Upper lobe of left lung (tissue), 6 donors: ENCODE results near the gene POP7. TPM values are rescaled to one million over a fixed set of nuclear protein-coding genes. Genes with fewer than 3 reads are reported as not detected.

Experiments
- ATAC-seq, 2 donors: fragments of 200-7000 bp; cut with Tn5 transposase; one replicate each; pipeline ENCODE4 v1.9.1; 2022; ENCODE audit warnings: mild to moderate bottlenecking in 2 of 2, moderate library complexity in 2 of 2; ENCODE audit not compliant: low FRiP score in 2 of 2
- DNase-seq, 2 donors: peaks; one replicate each; pipeline ENCODE4 v3.0.0-alpha.2; 2019 to 2020
- H3K27ac ChIP-seq, 4 donors: fragments of 200-600 bp; sonication (generic); one replicate each; pipeline ENCODE4 v1.5.1; 2016 to 2019
- H3K27me3 ChIP-seq, 4 donors: fragments of 200-600 bp; sonication (generic); one replicate each; pipeline ENCODE4 v1.5.1; 2017 to 2019
- H3K36me3 ChIP-seq, 4 donors: fragments of 200-600 bp; sonication (generic); one replicate each; pipeline ENCODE4 v1.5.1; 2016 to 2019
- H3K4me1 ChIP-seq, 4 donors: fragments of 200-600 bp; sonication (generic); one replicate each; pipeline ENCODE4 v1.5.1; 2018 to 2019
- H3K4me3 ChIP-seq, 4 donors: fragments of 200-600 bp; sonication (generic); one replicate each; pipeline ENCODE4 v1.5.1; 2017 to 2019; ENCODE audit warnings: mild to moderate bottlenecking in 2 of 4, moderate library complexity in 1 of 4
- H3K9me3 ChIP-seq, 4 donors: fragments of 200-600 bp; sonication (generic); one replicate each; pipeline ENCODE4 v1.5.1; 2018 to 2019
- CTCF ChIP-seq, 6 experiments: fragments of 450-650 bp in 4 of 6; fragments of 200-600 bp in 2 of 6; sonication (generic) in 2 of 6; IDR thresholded peaks; one replicate each; pipeline ENCODE4 v1.5.1; 2016 to 2019; ENCODE audit warnings: antibody characterized with exemption in 6 of 6
- EP300 ChIP-seq, 4 donors: sonication (generic); formaldehyde crosslinking; IDR thresholded peaks; one replicate each; pipeline ENCODE4 v1.5.1; 2017; ENCODE audit warnings: antibody characterized with exemption in 4 of 4, control low read depth in 2 of 4
- POLR2A ChIP-seq, 4 donors: fragments of 450-650 bp; IDR thresholded peaks; one replicate each; pipeline ENCODE4 v1.5.1; 2016 to 2017; ENCODE audit warnings: antibody characterized with exemption in 4 of 4, mild to moderate bottlenecking in 2 of 4
- POLR2AphosphoS5 ChIP-seq, 2 donors: sonication (generic); formaldehyde crosslinking; IDR thresholded peaks; one replicate each; pipeline ENCODE4 v1.5.1; 2017; ENCODE audit warnings: antibody characterized with exemption in 2 of 2
- WGBS, 2 donors: methylation state at CpG; one replicate each; pipeline ENCODE4 v1.1.5; 2017 to 2018; 5-methylcytosine and 5-hydroxymethylcytosine counted together
- total RNA-seq, 6 donors: library from RNA; depleted of rRNA in 4 of 6; stranded (reverse); fragments of >200 nt in 4 of 6; gene quantifications; one replicate each; pipeline versions ENCODE4 v1.1.0 to v1.2.1, GENCODE V29; 2016 to 2021
- donor health status: DM: no; HTN: no; CAD: no; lungs with moderate emphysema.
- donor health status: DM: no; HTN: yes; CAD: no; lungs with severe emphysema.

Gene POP7
- total RNA-seq, 6 donors from 2014 or later = 9.4 to 32.5 (median 22.2) TPM

- TF ChIP-seq EP300 (IDR thresholded peaks at IDR 0.05) = no peak
- no peak for TF ChIP-seq POLR2A (IDR thresholded peaks at IDR 0.05)
- TF ChIP-seq CTCF (IDR thresholded peaks at IDR 0.05) = no peak
- TF ChIP-seq POLR2AphosphoS5 (IDR thresholded peaks at IDR 0.05) = no peak
- 52% methylated on average over 3 of the region's 3 CpGs; no CpG with 5 or more reads in 1 of the 2 donors for WGBS, 2 donors
- ATAC-seq (no peak), DNase-seq (no peak)
- Histone ChIP-seq H3K9me3 (no peaks in the 10 kb centered on the region), H3K36me3 (no peaks in the 10 kb centered on the region), H3K27ac (no peak overlapping the region), H3K27me3 (no peaks in the 10 kb centered on the region), H3K4me3 (no peak overlapping the region), H3K4me1 (peaks cover 0 to 4% (median 2%) of the 10 kb centered on the region in 4 donors)
Observed at GRCh38 chr7:100730136-100730800, 24.3 kb downstream of the POP7 start.

GRCh38 chr7:100731937-100732636 lies 26.2 kb downstream of the POP7 start:
- Histone ChIP-seq H3K36me3 (no peaks in the 10 kb centered on the region), H3K27me3 (no peaks in the 10 kb centered on the region), H3K4me1 (no peaks in the 10 kb centered on the region), H3K4me3 (no peak overlapping the region), H3K9me3 (no peaks in the 10 kb centered on the region), H3K27ac (no peak overlapping the region)
- TF ChIP-seq POLR2A (IDR thresholded peaks at IDR 0.05) = no peak
- no peak for DNase-seq
- no peak for ATAC-seq
- 79 to 87% methylated on average over 11 of the region's 11 CpGs for WGBS, 2 donors

- WGBS, 2 donors = 78 to 81% methylated on average over 7 of the region's 7 CpGs
- TF ChIP-seq CTCF (IDR thresholded peaks at IDR 0.05) = no peak
- no peak for TF ChIP-seq POLR2AphosphoS5 (IDR thresholded peaks at IDR 0.05)
- no peak for TF ChIP-seq POLR2A (IDR thresholded peaks at IDR 0.05)
- TF ChIP-seq EP300 (IDR thresholded peaks at IDR 0.05) = no peak
- Histone ChIP-seq H3K9me3 (no peaks in the 10 kb centered on the region), H3K4me1 (no peaks in the 10 kb centered on the region), H3K4me3 (no peak overlapping the region), H3K27ac (no peak overlapping the region), H3K27me3 (no peaks in the 10 kb centered on the region), H3K36me3 (no peaks in the 10 kb centered on the region)
- ATAC-seq = no peak
- no peak for DNase-seq
Observed at GRCh38 chr7:100735730-100736129, 29.8 kb downstream of the POP7 start.

- TF ChIP-seq CTCF (IDR thresholded peaks at IDR 0.05) = no peak
- no peak for TF ChIP-seq EP300 (IDR thresholded peaks at IDR 0.05)
- TF ChIP-seq POLR2A (IDR thresholded peaks at IDR 0.05) = no peak
- TF ChIP-seq POLR2AphosphoS5 (IDR thresholded peaks at IDR 0.05) = no peak
- DNase-seq (no peak), ATAC-seq (peak; percentile 28 to 49)
Observed at GRCh38 chr7:100736671-100737070, 30.8 kb downstream of the POP7 start.

GRCh38 chr7:100739934-100740333 lies 34.0 kb downstream of the POP7 start:
- Histone ChIP-seq H3K27ac (no peak overlapping the region), H3K27me3 (no peaks in the 10 kb centered on the region), H3K36me3 (no peaks in the 10 kb centered on the region), H3K4me1 (no peaks in the 10 kb centered on the region), H3K9me3 (no peaks in the 10 kb centered on the region), H3K4me3 (no peak overlapping the region)
- DNase-seq = no peak
- no peak for ATAC-seq
- WGBS, 2 donors = 92 to 96% methylated on average over 6 of the region's 6 CpGs
- TF ChIP-seq EP300 (IDR thresholded peaks at IDR 0.05) = no peak
- no peak for TF ChIP-seq CTCF (IDR thresholded peaks at IDR 0.05)
- no peak for TF ChIP-seq POLR2A (IDR thresholded peaks at IDR 0.05)
- TF ChIP-seq POLR2AphosphoS5 (IDR thresholded peaks at IDR 0.05) = no peak

More at GRCh38 chr7:100736671-100737070, 30.8 kb downstream of the POP7 start:
- 80% methylated on average over 2 to 13 of the region's 13 CpGs for WGBS, 2 donors
- Histone ChIP-seq H3K9me3 (no peaks in the 10 kb centered on the region), H3K27ac (no peak overlapping the region), H3K4me3 (no peak overlapping the region), H3K4me1 (no peaks in the 10 kb centered on the region), H3K27me3 (no peaks in the 10 kb centered on the region), H3K36me3 (no peaks in the 10 kb centered on the region)
